Peyer's patch (tissue), 4 donors: ENCODE results near the gene TSPOAP1.

ENCODE experiments used
- CTCF ChIP-seq, 6 experiments: fragments of 450-650 bp in 4 of 6; fragments of 200-600 bp in 2 of 6; sonication (generic) in 1 of 6; IDR thresholded peaks; one replicate each; pipeline ENCODE4 v1.5.1; 2017 to 2019; ENCODE audit warnings: antibody characterized with exemption in 6 of 6, mild to moderate bottlenecking in 3 of 6, moderate library complexity in 1 of 6
- POLR2A ChIP-seq, 2 donors: fragments of 450-650 bp; IDR thresholded peaks; one replicate each; pipeline ENCODE4 v1.5.1; 2017; ENCODE audit warnings: antibody characterized with exemption in 2 of 2, mild to moderate bottlenecking in 2 of 2, moderate library complexity in 2 of 2

GRCh38 chr17:58320163-58320558 lies 8.4 kb downstream of the TSPOAP1 start:
- no peak for TF ChIP-seq CTCF (IDR thresholded peaks at IDR 0.05)
- no peak for TF ChIP-seq POLR2A (IDR thresholded peaks at IDR 0.05)
